Stimulated activated CD4-positive, alpha-beta T cell treated with anti-CD3 and anti-CD28 coated beads, Interleukin-2, amount 100 ng/mL, for 48 hours (primary cell): ENCODE measurements around the gene PALLD.

Experiments
- DNase-seq, 2 donors: peaks; one replicate each; pipeline ENCODE4 v3.0.0-alpha.2; 2020

PALLD gene

GRCh38 chr4:168528131-168528949 lies 31.5 kb downstream of the PALLD start:
- no peak for DNase-seq

- DNase-seq, result no peak
These were observed 32.4 kb downstream of the PALLD start for GRCh38 chr4:168529257-168529656.

- no peak for DNase-seq
These were observed 34.5 kb downstream of the PALLD start for GRCh38 chr4:168531305-168531704.

GRCh38 chr4:168534535-168534934 lies 37.7 kb downstream of the PALLD start:
- no peak for DNase-seq

GRCh38 chr4:168535689-168536088 lies 38.8 kb downstream of the PALLD start:
- no peak for DNase-seq

- no peak for DNase-seq
These were observed 39.6 kb downstream of the PALLD start for GRCh38 chr4:168536448-168536847.

- DNase-seq, result no peak
These were observed 40.2 kb downstream of the PALLD start for GRCh38 chr4:168537086-168537485.

- DNase-seq, result no peak
These were observed 40.7 kb downstream of the PALLD start for GRCh38 chr4:168537571-168537970.

- no peak for DNase-seq
These were observed 41.8 kb downstream of the PALLD start for GRCh38 chr4:168538632-168539031.

- DNase-seq, result peak in 1 of 2 donors; percentile 10
These were observed 43.2 kb downstream of the PALLD start for GRCh38 chr4:168540086-168540485.

- no peak for DNase-seq
These were observed 43.8 kb downstream of the PALLD start for GRCh38 chr4:168540503-168541265.

- no peak for DNase-seq
These were observed 44.6 kb downstream of the PALLD start for GRCh38 chr4:168541266-168541953.

- DNase-seq, result no peak
These were observed 52.3 kb downstream of the PALLD start for GRCh38 chr4:168549143-168549542.

- no peak for DNase-seq
These were observed 53.4 kb downstream of the PALLD start for GRCh38 chr4:168550064-168550766.

GRCh38 chr4:168551211-168551610 lies 54.4 kb downstream of the PALLD start:
- no peak for DNase-seq

GRCh38 chr4:168551945-168552695 lies 55.3 kb downstream of the PALLD start:
- no peak for DNase-seq

GRCh38 chr4:168553714-168554370 lies 57.0 kb downstream of the PALLD start:
- no peak for DNase-seq

- no peak for DNase-seq
These were observed 58.6 kb downstream of the PALLD start for GRCh38 chr4:168555437-168555836.

- no peak for DNase-seq
These were observed 60.8 kb downstream of the PALLD start for GRCh38 chr4:168557658-168558057.

- DNase-seq, result no peak
These were observed 61.7 kb downstream of the PALLD start for GRCh38 chr4:168558599-168558998.
